Erythroblast (primary cell): ENCODE results near the gene ZFHX3.

Source experiments
- GATA1 ChIP-seq: IDR thresholded peaks from 2 replicates; pipeline ENCODE4 v1.6.1; 2011; ENCODE audit warnings: low read depth, mild to moderate bottlenecking, control low read depth, low read length, moderate library complexity
- POLR2A ChIP-seq: IDR thresholded peaks from 2 replicates; pipeline ENCODE4 v1.6.1; 2011; ENCODE audit warnings: mild to moderate bottlenecking, low read length

- TF ChIP-seq POLR2A, result no peak
- no peak for TF ChIP-seq GATA1
Observed at GRCh38 chr16:73051961-73052360, 4.0 kb upstream of the ZFHX3 start.
